22Rv1 (cell line): ENCODE measurements around the gene SOX2.

Source experiments
- H3K27ac ChIP-seq: fragments of 450-650 bp; 2 replicates; pipeline ENCODE4 v1.5.1; 2017
- ZFX ChIP-seq: fragments of 450-650 bp; IDR thresholded peaks from 2 replicates; pipeline ENCODE4 v1.6.1; 2017; ENCODE audit warnings: antibody characterized with exemption, borderline replicate concordance
- TF ChIP-seq, protein P1 (sequence below): fragments of 450-650 bp; IDR thresholded peaks from 2 replicates; pipeline ENCODE4 v1.5.1; 2017; ENCODE audit warnings: mild to moderate bottlenecking

SOX2 gene

DNA sequence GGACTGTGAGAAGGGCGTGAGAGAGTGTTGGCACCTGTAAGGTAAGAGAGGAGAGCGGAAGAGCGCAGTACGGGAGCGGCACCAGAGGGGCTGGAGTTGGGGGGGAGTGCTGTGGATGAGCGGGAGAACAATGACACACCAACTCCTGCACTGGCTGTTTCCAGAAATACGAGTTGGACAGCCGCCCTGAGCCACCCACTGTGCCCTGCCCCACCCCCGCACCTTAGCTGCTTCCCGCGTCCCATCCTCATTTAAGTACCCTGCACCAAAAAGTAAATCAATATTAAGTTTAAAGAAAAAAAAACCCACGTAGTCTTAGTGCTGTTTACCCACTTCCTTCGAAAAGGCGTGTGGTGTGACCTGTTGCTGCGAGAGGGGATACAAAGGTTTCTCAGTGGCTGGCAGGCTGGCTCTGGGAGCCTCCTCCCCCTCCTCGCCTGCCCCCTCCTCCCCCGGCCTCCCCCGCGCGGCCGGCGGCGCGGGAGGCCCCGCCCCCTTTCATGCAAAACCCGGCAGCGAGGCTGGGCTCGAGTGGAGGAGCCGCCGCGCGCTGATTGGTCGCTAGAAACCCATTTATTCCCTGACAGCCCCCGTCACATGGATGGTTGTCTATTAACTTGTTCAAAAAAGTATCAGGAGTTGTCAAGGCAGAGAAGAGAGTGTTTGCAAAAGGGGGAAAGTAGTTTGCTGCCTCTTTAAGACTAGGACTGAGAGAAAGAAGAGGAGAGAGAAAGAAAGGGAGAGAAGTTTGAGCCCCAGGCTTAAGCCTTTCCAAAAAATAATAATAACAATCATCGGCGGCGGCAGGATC, at the start of gene SOX2:
TSS of gene SOX2 (plus strand) at position 601 of the 811 bp plus-strand sequence. CDS start 436 bp downstream, outside the sequence.
- H3K27ac ChIP-seq, result peak within 1 kb of the TSS; percentile 62
- TF ChIP-seq, protein P1, sequence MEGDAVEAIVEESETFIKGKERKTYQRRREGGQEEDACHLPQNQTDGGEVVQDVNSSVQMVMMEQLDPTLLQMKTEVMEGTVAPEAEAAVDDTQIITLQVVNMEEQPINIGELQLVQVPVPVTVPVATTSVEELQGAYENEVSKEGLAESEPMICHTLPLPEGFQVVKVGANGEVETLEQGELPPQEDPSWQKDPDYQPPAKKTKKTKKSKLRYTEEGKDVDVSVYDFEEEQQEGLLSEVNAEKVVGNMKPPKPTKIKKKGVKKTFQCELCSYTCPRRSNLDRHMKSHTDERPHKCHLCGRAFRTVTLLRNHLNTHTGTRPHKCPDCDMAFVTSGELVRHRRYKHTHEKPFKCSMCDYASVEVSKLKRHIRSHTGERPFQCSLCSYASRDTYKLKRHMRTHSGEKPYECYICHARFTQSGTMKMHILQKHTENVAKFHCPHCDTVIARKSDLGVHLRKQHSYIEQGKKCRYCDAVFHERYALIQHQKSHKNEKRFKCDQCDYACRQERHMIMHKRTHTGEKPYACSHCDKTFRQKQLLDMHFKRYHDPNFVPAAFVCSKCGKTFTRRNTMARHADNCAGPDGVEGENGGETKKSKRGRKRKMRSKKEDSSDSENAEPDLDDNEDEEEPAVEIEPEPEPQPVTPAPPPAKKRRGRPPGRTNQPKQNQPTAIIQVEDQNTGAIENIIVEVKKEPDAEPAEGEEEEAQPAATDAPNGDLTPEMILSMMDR, result no peak
- no peak for TF ChIP-seq ZFX

DNA sequence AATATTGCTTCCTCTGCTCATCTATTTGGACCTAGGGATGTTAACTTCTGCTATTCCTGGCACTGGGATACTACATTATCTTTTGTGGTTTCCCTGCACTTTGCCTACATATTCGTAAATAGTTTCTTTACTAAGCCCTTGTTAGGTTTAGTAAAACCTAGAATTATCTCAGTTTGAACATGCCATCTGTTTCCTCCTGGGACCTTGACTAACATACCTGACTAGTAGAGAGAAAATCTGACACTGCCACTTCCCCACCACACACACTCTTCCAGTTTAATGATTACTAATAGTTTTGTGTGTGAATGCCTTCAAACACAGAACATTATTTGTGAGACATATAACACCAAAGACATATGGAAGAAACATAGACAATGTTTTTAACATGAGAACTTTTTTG, 28.2 kb upstream of the SOX2 start:
- TF ChIP-seq, protein P1, result no peak
- TF ChIP-seq ZFX, result no peak
- H3K27ac ChIP-seq, result no peak overlapping the region

DNA sequence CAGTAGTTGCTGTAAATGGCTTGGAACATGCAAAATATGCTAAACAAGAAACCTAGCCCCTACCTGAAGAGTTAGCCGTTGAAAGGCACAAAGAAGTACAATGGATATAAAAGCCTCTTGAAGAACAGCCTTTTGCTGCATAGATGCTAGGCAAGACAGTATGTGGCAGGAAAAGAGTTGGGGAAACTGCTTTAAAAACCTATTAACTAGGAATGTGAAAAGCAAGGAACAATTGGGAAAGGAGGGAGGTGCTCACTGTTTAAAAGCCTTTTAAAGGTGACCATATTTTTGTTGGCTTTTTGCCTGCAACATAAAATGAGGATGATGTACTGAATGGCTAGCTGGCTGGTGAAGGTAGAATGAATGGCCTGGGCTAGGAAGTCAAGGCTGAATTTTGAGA, 24.5 kb upstream of the SOX2 start:
- no peak overlapping the region for H3K27ac ChIP-seq

DNA sequence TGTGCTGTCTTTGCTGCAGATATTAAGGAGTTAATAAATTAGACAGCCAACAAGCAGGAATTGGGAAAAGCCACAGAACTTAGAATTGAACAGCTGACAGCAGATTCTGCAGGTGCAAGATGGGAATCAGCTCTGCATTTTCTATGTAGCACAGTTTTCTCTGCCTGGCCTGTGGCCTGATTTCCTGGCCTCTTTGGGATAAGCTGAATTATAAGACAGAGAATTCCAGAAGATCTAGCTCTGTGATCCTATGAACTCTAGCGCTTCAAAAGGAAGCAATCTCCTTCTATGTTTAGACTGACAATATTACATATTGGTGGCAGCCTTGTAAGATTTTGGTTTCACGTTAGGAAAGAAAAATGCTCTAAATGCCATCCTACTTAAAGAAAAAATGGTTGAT, 24.0 kb upstream of the SOX2 start:
- TF ChIP-seq, protein P1, result no peak
- TF ChIP-seq ZFX, result no peak

More for the DNA sequence above, 24.5 kb upstream of the SOX2 start:
- TF ChIP-seq, protein P1, result no peak
- no peak for TF ChIP-seq ZFX

DNA sequence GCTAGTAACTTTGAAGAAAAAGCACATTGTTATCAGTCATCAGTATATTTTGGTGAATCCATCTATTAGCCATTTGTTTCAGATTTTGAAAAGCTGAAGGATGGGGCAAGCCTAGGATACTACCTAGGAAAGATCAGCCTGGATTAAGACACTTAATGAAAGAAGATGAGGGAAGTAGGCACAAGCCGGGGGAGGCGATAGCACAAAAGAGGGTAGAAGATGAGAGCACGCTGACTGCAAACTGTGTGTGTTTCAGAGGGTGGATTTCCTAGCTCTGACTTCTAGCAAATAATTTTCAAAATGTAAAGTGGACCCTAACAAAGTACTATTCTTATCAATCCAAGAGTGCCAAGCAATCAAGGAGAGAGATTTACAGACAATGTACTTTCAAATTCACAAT, 22.2 kb upstream of the SOX2 start:
- H3K27ac ChIP-seq, result no peak overlapping the region
- no peak for TF ChIP-seq ZFX
- TF ChIP-seq, protein P1, result no peak

More for the DNA sequence above, 24.0 kb upstream of the SOX2 start:
- H3K27ac ChIP-seq, result no peak overlapping the region

DNA sequence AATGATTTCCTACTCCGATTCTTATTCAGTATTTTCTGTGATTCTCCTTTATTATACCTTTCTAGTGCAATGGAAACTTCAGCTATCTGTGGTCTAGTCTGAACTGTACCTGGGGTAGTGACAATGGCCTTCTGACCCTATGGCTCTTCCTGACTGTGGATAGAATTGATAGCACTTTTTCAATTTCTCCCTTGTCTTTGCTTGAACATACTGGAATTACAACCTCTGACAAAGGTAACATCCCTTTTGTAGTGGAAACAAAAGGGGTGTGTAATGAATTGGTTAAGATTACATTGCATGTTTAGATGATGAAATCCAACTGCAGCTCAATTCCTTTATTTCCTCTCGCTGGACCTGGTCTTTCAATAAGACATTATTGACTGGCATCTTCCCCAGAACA, 21.0 kb upstream of the SOX2 start:
- TF ChIP-seq, protein P1, result no peak
- no peak for TF ChIP-seq ZFX

DNA sequence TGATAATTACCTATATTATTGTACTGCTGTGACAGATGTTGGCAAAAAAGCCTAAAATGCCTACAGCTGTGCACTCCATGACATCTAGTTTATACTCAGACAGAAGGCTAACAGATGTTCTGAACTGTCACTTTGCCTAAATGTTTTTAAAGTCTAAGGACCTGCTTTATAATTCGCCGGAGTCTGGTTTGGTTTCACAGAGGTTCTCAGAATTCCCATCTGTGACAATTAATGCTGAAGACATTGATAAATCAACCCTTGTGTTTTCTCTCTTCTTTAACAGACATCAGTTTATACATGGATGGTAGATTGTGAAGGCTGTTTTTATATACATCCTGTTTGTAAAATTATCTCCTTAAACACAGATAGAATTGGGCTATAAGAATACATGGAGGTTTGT, 19.8 kb upstream of the SOX2 start:
- TF ChIP-seq ZFX, result no peak
- TF ChIP-seq, protein P1, result no peak
- no peak overlapping the region for H3K27ac ChIP-seq

More for the DNA sequence above, 21.0 kb upstream of the SOX2 start:
- no peak overlapping the region for H3K27ac ChIP-seq
